SK-N-SH (cell line): ENCODE results near the gene PGD. TPM values are rescaled to one million over a fixed set of nuclear protein-coding genes. Genes with fewer than 3 reads are reported as not detected.

Experiments used
- CTCF ChIA-PET: fragments of 300-600, 350-600 bp; formaldehyde crosslinking; extraction: SDS; loops from one replicate; lab custom pipeline; 2021; lab: Yijun Ruan, JAX
- POLR2A ChIA-PET: fragments of 350-600 bp; sonication (Branson Sonifier 250); formaldehyde crosslinking; extraction: SDS; loops from one replicate; lab custom pipeline; 2020; ENCODE audit warnings: antibody characterized with exemption, inconsistent platforms; lab: Yijun Ruan, JAX
- DNase-seq: peaks from one replicate; pipeline ENCODE4 v3.0.0; 2012
- H2AFZ ChIP-seq: fragments of 200-600 bp; sonication (generic); 2 replicates; pipeline ENCODE4 v1.8.1; 2016; ENCODE audit warnings: antibody characterized with exemption, mild to moderate bottlenecking, low read depth
- H3F3A ChIP-seq: fragments of 200-600 bp; sonication (generic); replicated peaks from 2 replicates; pipeline ENCODE3; 2016; ENCODE audit warnings: antibody characterized with exemption, mild to moderate bottlenecking; ENCODE audit not compliant: insufficient read depth
- H3K27ac ChIP-seq, 2 experiments: fragments of 200-500 bp in 1 of 2; fragments of 200-600 bp in 1 of 2; sonication (Bioruptor generic) in 1 of 2; sonication (generic), shearing (Covaris generic) in 1 of 2; 2 replicates each; pipeline versions ENCODE4 v1.5.1 to v1.6.1; 2014 to 2016; ENCODE audit warnings: low read depth in 2 of 2, inconsistent platforms in 1 of 2, low read length in 1 of 2, mild to moderate bottlenecking in 1 of 2, mixed read lengths in 1 of 2
- H3K27me3 ChIP-seq: fragments of 200-600 bp; sonication (generic), shearing (Covaris generic); 2 replicates; pipeline ENCODE4 v1.6.1; 2016; ENCODE audit warnings: mixed run types; ENCODE audit not compliant: insufficient read depth
- H3K36me3 ChIP-seq, 2 experiments: fragments of 200-500 bp in 1 of 2; fragments of 200-600 bp in 1 of 2; sonication (Bioruptor generic) in 1 of 2; sonication (generic) in 1 of 2; replicated peaks in 1 of 2; 2 replicates each; pipeline versions ENCODE3 to v1.5.1; 2014 to 2016; ENCODE audit warnings: low read length in 1 of 2, mild to moderate bottlenecking in 1 of 2; ENCODE audit not compliant: insufficient read depth in 2 of 2, control insufficient read depth in 1 of 2
- H3K4me1 ChIP-seq, 2 experiments: fragments of 200-500 bp in 1 of 2; fragments of 200-600 bp in 1 of 2; sonication (Bioruptor generic) in 1 of 2; sonication (generic), shearing (Covaris generic) in 1 of 2; 2 replicates each; pipeline versions ENCODE4 v1.5.1 to v1.6.1; 2014 to 2016; ENCODE audit warnings: low read depth in 1 of 2, low read length in 1 of 2, mixed run types in 1 of 2; ENCODE audit not compliant: insufficient read depth in 2 of 2, control insufficient read depth in 1 of 2
- H3K4me2 ChIP-seq: fragments of 200-600 bp; sonication (generic), shearing (Covaris generic); 2 replicates; pipeline ENCODE4 v1.6.1; 2017; ENCODE audit warnings: mixed run types
- H3K4me3 ChIP-seq, 2 experiments: fragments of 200-500 bp in 1 of 2; fragments of 200-600 bp in 1 of 2; sonication (Bioruptor generic) in 1 of 2; sonication (generic), shearing (Covaris generic) in 1 of 2; 2 replicates each; pipeline versions ENCODE4 v1.5.1 to v1.8.1; 2014 to 2016; ENCODE audit warnings: low read depth in 2 of 2, inconsistent platforms in 1 of 2, low read length in 1 of 2, mild to moderate bottlenecking in 1 of 2, mixed read lengths in 1 of 2, moderate library complexity in 1 of 2
- H3K79me2 ChIP-seq: fragments of 200-600 bp; sonication (generic); 2 replicates; pipeline ENCODE4 v1.8.1; 2017; ENCODE audit warnings: mild to moderate bottlenecking; ENCODE audit not compliant: insufficient read depth
- H3K9ac ChIP-seq: fragments of 200-600 bp; sonication (generic); 2 replicates; pipeline ENCODE4 v1.6.1; 2017; ENCODE audit warnings: mixed run types
- H3K9me2 ChIP-seq: fragments of 200-600 bp; sonication (generic); 2 replicates; pipeline ENCODE4 v1.6.1; 2017; ENCODE audit warnings: mixed run types
- H3K9me3 ChIP-seq: fragments of 200-600 bp; sonication (generic); 2 replicates; pipeline ENCODE4 v1.6.1; 2017; ENCODE audit warnings: mixed run types, mild to moderate bottlenecking, moderate library complexity
- H4K20me1 ChIP-seq: fragments of 200-600 bp; sonication (generic); 2 replicates; pipeline ENCODE4 v1.6.1; 2017; ENCODE audit warnings: mild to moderate bottlenecking, mixed run types; ENCODE audit not compliant: insufficient read depth
- ELF1 ChIP-seq: IDR thresholded peaks from 2 replicates; pipeline ENCODE4 v1.4.0; 2012
- FOSL2 ChIP-seq: IDR thresholded peaks from 2 replicates; pipeline ENCODE4 v1.4.0; 2012; ENCODE audit warnings: low read depth, mild to moderate bottlenecking, moderate library complexity, borderline replicate concordance
- GATA2 ChIP-seq: sonication (generic); formaldehyde crosslinking; IDR thresholded peaks from 2 replicates; pipeline ENCODE4 v1.5.0; 2020; ENCODE audit warnings: mild to moderate bottlenecking, missing genetic modification reagents
- JUND ChIP-seq: IDR thresholded peaks from 2 replicates; pipeline ENCODE4 v1.4.0; 2012
- NFIC ChIP-seq: IDR thresholded peaks from 2 replicates; pipeline ENCODE4 v1.4.0; 2012; ENCODE audit warnings: borderline replicate concordance
- REST ChIP-seq: IDR thresholded peaks from 2 replicates; pipeline ENCODE4 v1.6.1; 2012; ENCODE audit warnings: mild to moderate bottlenecking, low read depth, low read length, moderate library complexity
- RXRA ChIP-seq: IDR thresholded peaks from 2 replicates; pipeline ENCODE4 v1.4.0; 2012; ENCODE audit warnings: low read depth, mild to moderate bottlenecking, borderline replicate concordance
- SIN3A ChIP-seq: IDR thresholded peaks from 2 replicates; pipeline ENCODE4 v1.6.1; 2012; ENCODE audit warnings: low read depth, mild to moderate bottlenecking, low read length, moderate library complexity, borderline replicate concordance
- TCF12 ChIP-seq: IDR thresholded peaks from 2 replicates; pipeline ENCODE4 v1.4.0; 2012
- WGBS: methylation state at CpG from one replicate; pipeline ENCODE4 v1.1.6; 2017; ENCODE audit warnings: low lambda C conversion rate; 5-methylcytosine and 5-hydroxymethylcytosine counted together
- polyA plus RNA-seq, 3 experiments: library from polyadenylated mRNA; depleted of rRNA; stranded (reverse); fragments of >200 nt; gene quantifications; 2 replicates each; pipeline ENCODE4 v1.2.3, GENCODE V29; 2012
- TF ChIP-seq, protein P1 (sequence below): IDR thresholded peaks from 2 replicates; pipeline ENCODE4 v1.4.0; 2012; ENCODE audit warnings: low read depth
- TF ChIP-seq, protein P2 (sequence below): fragments of 150-350 bp; IDR thresholded peaks from 2 replicates; pipeline ENCODE4 v1.6.1; 2016; ENCODE audit warnings: mild to moderate bottlenecking, low read depth, low read length
- TF ChIP-seq, protein P3 (sequence below): fragments of 200-600 bp; sonication (generic); IDR thresholded peaks from 2 replicates; pipeline ENCODE4 v1.6.1; 2017; ENCODE audit warnings: antibody characterized with exemption, mild to moderate bottlenecking, moderate library complexity

Gene PGD
- polyA plus RNA-seq, 1 of the 3 experiments (the other 2 are of a cell fraction) = 76.2 TPM

DNA sequence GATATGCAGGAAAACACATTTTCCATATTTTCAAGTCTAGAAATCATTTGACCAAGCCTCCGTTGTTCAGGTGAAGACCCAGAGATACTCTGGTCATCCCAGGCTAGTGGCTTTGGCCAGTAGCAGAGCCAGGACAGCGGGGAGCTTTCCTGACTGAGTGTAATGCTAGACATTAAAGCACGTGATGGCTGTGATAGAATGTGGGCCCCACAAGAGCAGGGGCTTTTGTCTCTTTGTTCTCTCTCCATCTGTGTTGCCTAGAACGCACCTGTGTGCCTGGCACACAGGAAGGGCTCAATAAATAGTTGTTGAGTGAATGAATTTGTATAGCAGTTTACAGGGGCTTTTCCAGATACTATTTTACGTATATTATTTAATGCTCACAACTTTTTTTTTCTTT, 41.9 kb downstream of the PGD start:
- H3K79me2 ChIP-seq = no peaks in the 10 kb centered on the region
- H3K9me3 ChIP-seq = no peaks in the 10 kb centered on the region
- 97% methylated on average over 5 of the region's 5 CpGs for WGBS
- H2AFZ ChIP-seq = no peak overlapping the region
- ChIA-PET CTCF (interaction anchor here (1.5 kb wide), 1 partner anchor 9 kb away, joined by 4 read pairs; no protein-coding TSS in a partner anchor), POLR2A (no interaction called here)
- no peak overlapping the region for H3K9ac ChIP-seq
- H3K4me1 ChIP-seq = peaks cover 0 to 5% of the 10 kb centered on the region in 2 experiments; a peak in 1 of 4 replicates
- H3K4me2 ChIP-seq = no peak overlapping the region
- peaks cover 0 to 5% of the 10 kb centered on the region in 2 experiments for H3K36me3 ChIP-seq
- no peaks in the 10 kb centered on the region for H3K9me2 ChIP-seq
- no peaks in the 10 kb centered on the region for H3K27me3 ChIP-seq
- no peak overlapping the region for H3K4me3 ChIP-seq
- TF ChIP-seq ELF1 (no peak), FOSL2 (no peak), REST (no peak), RXRA (no peak), GATA2 (CRISPR knock-in tag) (no peak), TCF12 (no peak), NFIC (no peak), JUND (no peak), SIN3A (no peak)
- TF ChIP-seq, protein P1, sequence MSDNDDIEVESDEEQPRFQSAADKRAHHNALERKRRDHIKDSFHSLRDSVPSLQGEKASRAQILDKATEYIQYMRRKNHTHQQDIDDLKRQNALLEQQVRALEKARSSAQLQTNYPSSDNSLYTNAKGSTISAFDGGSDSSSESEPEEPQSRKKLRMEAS = no peak
- TF ChIP-seq, protein P2, sequence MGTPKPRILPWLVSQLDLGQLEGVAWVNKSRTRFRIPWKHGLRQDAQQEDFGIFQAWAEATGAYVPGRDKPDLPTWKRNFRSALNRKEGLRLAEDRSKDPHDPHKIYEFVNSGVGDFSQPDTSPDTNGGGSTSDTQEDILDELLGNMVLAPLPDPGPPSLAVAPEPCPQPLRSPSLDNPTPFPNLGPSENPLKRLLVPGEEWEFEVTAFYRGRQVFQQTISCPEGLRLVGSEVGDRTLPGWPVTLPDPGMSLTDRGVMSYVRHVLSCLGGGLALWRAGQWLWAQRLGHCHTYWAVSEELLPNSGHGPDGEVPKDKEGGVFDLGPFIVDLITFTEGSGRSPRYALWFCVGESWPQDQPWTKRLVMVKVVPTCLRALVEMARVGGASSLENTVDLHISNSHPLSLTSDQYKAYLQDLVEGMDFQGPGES = no peak
- TF ChIP-seq, protein P3, sequence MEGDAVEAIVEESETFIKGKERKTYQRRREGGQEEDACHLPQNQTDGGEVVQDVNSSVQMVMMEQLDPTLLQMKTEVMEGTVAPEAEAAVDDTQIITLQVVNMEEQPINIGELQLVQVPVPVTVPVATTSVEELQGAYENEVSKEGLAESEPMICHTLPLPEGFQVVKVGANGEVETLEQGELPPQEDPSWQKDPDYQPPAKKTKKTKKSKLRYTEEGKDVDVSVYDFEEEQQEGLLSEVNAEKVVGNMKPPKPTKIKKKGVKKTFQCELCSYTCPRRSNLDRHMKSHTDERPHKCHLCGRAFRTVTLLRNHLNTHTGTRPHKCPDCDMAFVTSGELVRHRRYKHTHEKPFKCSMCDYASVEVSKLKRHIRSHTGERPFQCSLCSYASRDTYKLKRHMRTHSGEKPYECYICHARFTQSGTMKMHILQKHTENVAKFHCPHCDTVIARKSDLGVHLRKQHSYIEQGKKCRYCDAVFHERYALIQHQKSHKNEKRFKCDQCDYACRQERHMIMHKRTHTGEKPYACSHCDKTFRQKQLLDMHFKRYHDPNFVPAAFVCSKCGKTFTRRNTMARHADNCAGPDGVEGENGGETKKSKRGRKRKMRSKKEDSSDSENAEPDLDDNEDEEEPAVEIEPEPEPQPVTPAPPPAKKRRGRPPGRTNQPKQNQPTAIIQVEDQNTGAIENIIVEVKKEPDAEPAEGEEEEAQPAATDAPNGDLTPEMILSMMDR = no peak
- H3K27ac ChIP-seq = no peak overlapping the region
- H3F3A ChIP-seq = peaks cover 4% of the 10 kb centered on the region
- no peaks in the 10 kb centered on the region for H4K20me1 ChIP-seq
- DNase-seq = no peak
